Measurements from ENCODE around the gene TCF4. TPM values are rescaled to one million over a fixed set of nuclear protein-coding genes. Genes with fewer than 3 reads are reported as not detected.

The TCF4 gene
- total and polyA plus RNA-seq, 4 donors, result 4.3 to 15.3 (median 11.5) TPM

DNA sequence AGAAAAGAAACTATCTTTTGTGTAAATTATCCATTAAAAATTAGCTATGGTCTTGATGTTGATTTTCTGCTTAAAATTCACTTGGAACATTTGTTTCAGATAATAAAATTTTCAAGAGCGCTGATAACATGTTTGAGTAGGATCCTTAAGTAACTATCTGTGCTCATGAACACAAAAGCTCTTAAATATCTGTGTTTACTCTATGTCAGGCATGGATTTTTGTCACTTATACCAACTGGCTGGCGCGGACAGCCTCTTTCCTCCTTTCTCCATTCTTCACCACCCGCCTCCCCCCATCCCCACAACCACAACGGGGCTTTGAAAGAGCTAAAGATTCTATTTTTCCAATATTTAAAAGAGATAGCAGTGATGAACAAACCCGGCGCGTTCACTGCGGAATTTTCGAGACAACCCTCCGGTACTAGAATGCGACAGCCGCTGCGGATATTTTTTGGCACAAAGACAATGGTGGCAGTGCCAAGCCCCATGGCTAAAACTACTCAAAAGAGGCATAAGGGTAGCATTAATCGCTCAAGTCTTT lies 181.5 kb downstream of the TCF4 start:
- 86% methylated on average over 15 of the region's 15 CpGs for WGBS
- DNase-seq (ENCODE audit: low spot score), result no peak
- TF ChIP-seq TAF1 (conservative IDR thresholded peaks at IDR 0.05) (no peak), YY1 (IDR thresholded peaks at IDR 0.05) (no peak), JUND (IDR thresholded peaks at IDR 0.05) (no peak), GABPA (IDR thresholded peaks at IDR 0.05 in 1 of 2, conservative IDR thresholded peaks at IDR 0.05 in 1 of 2) (no peak), RXRA (IDR thresholded peaks at IDR 0.05) (no peak), EGR1 (IDR thresholded peaks at IDR 0.05; ENCODE audit: low read depth in 2 of 2) (no peak), FOXA2 (IDR thresholded peaks at IDR 0.05) (no peak), FOXA1 (IDR thresholded peaks at IDR 0.05) (no peak), RAD21 (IDR thresholded peaks at IDR 0.05) (no peak)
- TF ChIP-seq, protein P1, sequence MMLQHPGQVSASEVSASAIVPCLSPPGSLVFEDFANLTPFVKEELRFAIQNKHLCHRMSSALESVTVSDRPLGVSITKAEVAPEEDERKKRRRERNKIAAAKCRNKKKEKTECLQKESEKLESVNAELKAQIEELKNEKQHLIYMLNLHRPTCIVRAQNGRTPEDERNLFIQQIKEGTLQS (IDR thresholded peaks at IDR 0.05), result no peak
- TF ChIP-seq, protein P2, sequence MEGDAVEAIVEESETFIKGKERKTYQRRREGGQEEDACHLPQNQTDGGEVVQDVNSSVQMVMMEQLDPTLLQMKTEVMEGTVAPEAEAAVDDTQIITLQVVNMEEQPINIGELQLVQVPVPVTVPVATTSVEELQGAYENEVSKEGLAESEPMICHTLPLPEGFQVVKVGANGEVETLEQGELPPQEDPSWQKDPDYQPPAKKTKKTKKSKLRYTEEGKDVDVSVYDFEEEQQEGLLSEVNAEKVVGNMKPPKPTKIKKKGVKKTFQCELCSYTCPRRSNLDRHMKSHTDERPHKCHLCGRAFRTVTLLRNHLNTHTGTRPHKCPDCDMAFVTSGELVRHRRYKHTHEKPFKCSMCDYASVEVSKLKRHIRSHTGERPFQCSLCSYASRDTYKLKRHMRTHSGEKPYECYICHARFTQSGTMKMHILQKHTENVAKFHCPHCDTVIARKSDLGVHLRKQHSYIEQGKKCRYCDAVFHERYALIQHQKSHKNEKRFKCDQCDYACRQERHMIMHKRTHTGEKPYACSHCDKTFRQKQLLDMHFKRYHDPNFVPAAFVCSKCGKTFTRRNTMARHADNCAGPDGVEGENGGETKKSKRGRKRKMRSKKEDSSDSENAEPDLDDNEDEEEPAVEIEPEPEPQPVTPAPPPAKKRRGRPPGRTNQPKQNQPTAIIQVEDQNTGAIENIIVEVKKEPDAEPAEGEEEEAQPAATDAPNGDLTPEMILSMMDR (IDR thresholded peaks at IDR 0.05; ENCODE audit: low read depth, low read length, missing input control), result no peak
- TF ChIP-seq, protein P3, sequence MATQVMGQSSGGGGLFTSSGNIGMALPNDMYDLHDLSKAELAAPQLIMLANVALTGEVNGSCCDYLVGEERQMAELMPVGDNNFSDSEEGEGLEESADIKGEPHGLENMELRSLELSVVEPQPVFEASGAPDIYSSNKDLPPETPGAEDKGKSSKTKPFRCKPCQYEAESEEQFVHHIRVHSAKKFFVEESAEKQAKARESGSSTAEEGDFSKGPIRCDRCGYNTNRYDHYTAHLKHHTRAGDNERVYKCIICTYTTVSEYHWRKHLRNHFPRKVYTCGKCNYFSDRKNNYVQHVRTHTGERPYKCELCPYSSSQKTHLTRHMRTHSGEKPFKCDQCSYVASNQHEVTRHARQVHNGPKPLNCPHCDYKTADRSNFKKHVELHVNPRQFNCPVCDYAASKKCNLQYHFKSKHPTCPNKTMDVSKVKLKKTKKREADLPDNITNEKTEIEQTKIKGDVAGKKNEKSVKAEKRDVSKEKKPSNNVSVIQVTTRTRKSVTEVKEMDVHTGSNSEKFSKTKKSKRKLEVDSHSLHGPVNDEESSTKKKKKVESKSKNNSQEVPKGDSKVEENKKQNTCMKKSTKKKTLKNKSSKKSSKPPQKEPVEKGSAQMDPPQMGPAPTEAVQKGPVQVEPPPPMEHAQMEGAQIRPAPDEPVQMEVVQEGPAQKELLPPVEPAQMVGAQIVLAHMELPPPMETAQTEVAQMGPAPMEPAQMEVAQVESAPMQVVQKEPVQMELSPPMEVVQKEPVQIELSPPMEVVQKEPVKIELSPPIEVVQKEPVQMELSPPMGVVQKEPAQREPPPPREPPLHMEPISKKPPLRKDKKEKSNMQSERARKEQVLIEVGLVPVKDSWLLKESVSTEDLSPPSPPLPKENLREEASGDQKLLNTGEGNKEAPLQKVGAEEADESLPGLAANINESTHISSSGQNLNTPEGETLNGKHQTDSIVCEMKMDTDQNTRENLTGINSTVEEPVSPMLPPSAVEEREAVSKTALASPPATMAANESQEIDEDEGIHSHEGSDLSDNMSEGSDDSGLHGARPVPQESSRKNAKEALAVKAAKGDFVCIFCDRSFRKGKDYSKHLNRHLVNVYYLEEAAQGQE (IDR thresholded peaks at IDR 0.05), result no peak
- Histone ChIP-seq H3K4me3 (ENCODE audit: low read depth in 1 of 3, low read length in 3 of 3) (no peak overlapping the region), H3K9ac (ENCODE audit: low read depth in 1 of 2, low read length in 2 of 2) (no peak overlapping the region), H3K4me1 (ENCODE audit: control insufficient read depth in 4 of 4, insufficient read depth in 4 of 4, low read length in 3 of 4) (no peaks in the 10 kb centered on the region), H3K27me3 (ENCODE audit: control insufficient read depth in 4 of 4, insufficient read depth in 4 of 4, low read length in 3 of 4) (peaks cover 0 to 3% (median 0%) of the 10 kb centered on the region in 4 donors), H3K9me3 (ENCODE audit: control insufficient read depth in 4 of 4, low read length in 3 of 4) (no peaks in the 10 kb centered on the region), H3K27ac (ENCODE audit: low read depth in 1 of 2, low read length in 2 of 2) (no peak overlapping the region), H3K36me3 (ENCODE audit: control insufficient read depth in 4 of 4, insufficient read depth in 3 of 4, low read depth in 1 of 4, low read length in 3 of 4) (no peaks in the 10 kb centered on the region)

DNA sequence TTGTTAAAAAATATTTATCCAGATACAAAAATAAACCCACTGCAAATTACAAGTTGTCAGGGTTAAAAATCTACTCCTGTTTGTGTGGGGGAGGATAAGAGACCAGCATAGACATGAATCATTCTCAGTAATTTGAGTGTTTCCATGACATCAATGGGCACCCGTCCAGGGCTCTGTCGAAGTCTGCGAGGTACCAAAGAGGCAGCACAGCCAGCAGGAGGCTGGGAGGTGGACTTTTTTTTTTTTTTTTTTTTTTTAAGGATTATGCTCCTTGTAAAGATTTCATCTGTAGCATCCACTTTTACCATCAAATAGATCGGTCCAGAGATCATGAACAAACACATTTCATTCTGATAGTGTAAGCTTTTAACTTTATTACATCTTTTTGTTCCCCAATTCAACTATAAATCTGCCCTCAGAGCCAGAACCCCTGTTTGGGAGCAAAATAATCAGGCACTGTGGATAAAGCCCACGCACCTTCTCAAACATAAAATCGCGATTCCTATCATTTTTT lies 182.0 kb downstream of the TCF4 start:
- H3K36me3 ChIP-seq (ENCODE audit: control insufficient read depth in 4 of 4, insufficient read depth in 3 of 4, low read depth in 1 of 4, low read length in 3 of 4), result no peaks in the 10 kb centered on the region
- peak overlapping the region in 1 of 2 donors; percentile 5 for H3K27ac ChIP-seq (ENCODE audit: low read depth in 1 of 2, low read length in 2 of 2)
- no peaks in the 10 kb centered on the region for H3K9me3 ChIP-seq (ENCODE audit: control insufficient read depth in 4 of 4, low read length in 3 of 4)
- H3K27me3 ChIP-seq (ENCODE audit: control insufficient read depth in 4 of 4, insufficient read depth in 4 of 4, low read length in 3 of 4), result peaks cover 0 to 3% (median 0%) of the 10 kb centered on the region in 4 donors
- no peaks in the 10 kb centered on the region for H3K4me1 ChIP-seq (ENCODE audit: control insufficient read depth in 4 of 4, insufficient read depth in 4 of 4, low read length in 3 of 4)
- no peak for TF ChIP-seq RAD21 (IDR thresholded peaks at IDR 0.05)
- no peak for TF ChIP-seq GABPA (IDR thresholded peaks at IDR 0.05 in 1 of 2, conservative IDR thresholded peaks at IDR 0.05 in 1 of 2)
- TF ChIP-seq, protein P1 (IDR thresholded peaks at IDR 0.05), result no peak
- no peak for TF ChIP-seq HNF4G (IDR thresholded peaks at IDR 0.05)
- no peak for TF ChIP-seq HNF4A (conservative IDR thresholded peaks at IDR 0.05)
- TF ChIP-seq, protein P3 (IDR thresholded peaks at IDR 0.05), result no peak
- TF ChIP-seq, protein P4, sequence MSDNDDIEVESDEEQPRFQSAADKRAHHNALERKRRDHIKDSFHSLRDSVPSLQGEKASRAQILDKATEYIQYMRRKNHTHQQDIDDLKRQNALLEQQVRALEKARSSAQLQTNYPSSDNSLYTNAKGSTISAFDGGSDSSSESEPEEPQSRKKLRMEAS (IDR thresholded peaks at IDR 0.05), result no peak
- TF ChIP-seq, protein P5, sequence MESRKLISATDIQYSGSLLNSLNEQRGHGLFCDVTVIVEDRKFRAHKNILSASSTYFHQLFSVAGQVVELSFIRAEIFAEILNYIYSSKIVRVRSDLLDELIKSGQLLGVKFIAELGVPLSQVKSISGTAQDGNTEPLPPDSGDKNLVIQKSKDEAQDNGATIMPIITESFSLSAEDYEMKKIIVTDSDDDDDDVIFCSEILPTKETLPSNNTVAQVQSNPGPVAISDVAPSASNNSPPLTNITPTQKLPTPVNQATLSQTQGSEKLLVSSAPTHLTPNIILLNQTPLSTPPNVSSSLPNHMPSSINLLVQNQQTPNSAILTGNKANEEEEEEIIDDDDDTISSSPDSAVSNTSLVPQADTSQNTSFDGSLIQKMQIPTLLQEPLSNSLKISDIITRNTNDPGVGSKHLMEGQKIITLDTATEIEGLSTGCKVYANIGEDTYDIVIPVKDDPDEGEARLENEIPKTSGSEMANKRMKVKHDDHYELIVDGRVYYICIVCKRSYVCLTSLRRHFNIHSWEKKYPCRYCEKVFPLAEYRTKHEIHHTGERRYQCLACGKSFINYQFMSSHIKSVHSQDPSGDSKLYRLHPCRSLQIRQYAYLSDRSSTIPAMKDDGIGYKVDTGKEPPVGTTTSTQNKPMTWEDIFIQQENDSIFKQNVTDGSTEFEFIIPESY (IDR thresholded peaks at IDR 0.05), result no peak
- TF ChIP-seq NR2F2 (IDR thresholded peaks at IDR 0.05), result no peak
- no peak for TF ChIP-seq JUND (IDR thresholded peaks at IDR 0.05)
- no peak for TF ChIP-seq YY1 (IDR thresholded peaks at IDR 0.05)
- no peak for TF ChIP-seq TAF1 (conservative IDR thresholded peaks at IDR 0.05)
- TF ChIP-seq EGR1 (IDR thresholded peaks at IDR 0.05; ENCODE audit: low read depth in 2 of 2), result no peak
- TF ChIP-seq SP1 (IDR thresholded peaks at IDR 0.05), result no peak
- no peak for TF ChIP-seq FOXA1 (IDR thresholded peaks at IDR 0.05)
- H3K4me3 ChIP-seq (ENCODE audit: low read depth in 1 of 3, low read length in 3 of 3), result no peak overlapping the region
- WGBS, result 55% methylated on average over 7 of the region's 7 CpGs
- no peak for DNase-seq (ENCODE audit: low spot score)
- H3K9ac ChIP-seq (ENCODE audit: low read depth in 1 of 2, low read length in 2 of 2), result no peak overlapping the region
